Muscle of back (tissue), 13 donors: Measurements from ENCODE around the gene RHEX. TPM values are rescaled to one million over a fixed set of nuclear protein-coding genes. Genes with fewer than 3 reads are reported as not detected.
"Not testable (repeated sequence)": the region's sequence is repeated elsewhere in the genome, so short reads cannot be mapped to it uniquely, and the experiment has no call there.

ENCODE experiments used
- DNase-seq, 3 donors: peaks; one replicate each; pipeline versions ENCODE4 v3.0.0 to v3.0.0-alpha.2; 2013
- long read RNA-seq, 9 donors: transcript quantifications; one replicate each; lab custom pipeline, GENCODE V29; 2026
- polyA plus RNA-seq, 10 donors: library from polyadenylated mRNA; unstranded; fragments of 120-200 nt; gene quantifications; one replicate each; pipeline ENCODE4 v1.2.1, GENCODE V29; 2013; ENCODE audit not compliant: insufficient read length in 10 of 10

The RHEX gene, protein sequence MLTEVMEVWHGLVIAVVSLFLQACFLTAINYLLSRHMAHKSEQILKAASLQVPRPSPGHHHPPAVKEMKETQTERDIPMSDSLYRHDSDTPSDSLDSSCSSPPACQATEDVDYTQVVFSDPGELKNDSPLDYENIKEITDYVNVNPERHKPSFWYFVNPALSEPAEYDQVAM
- 1 to 10 TPM in 3 of 10 donors, under 1 TPM in 7; 0.22 to 1.3 (median 0.75) TPM for polyA plus RNA-seq
- long read RNA-seq, donor 1 = 0 reads
- long read RNA-seq, donor 2 = 0 reads
- long read RNA-seq, donor 3 = 0 reads
- long read RNA-seq, donor 4 = 0 reads
- long read RNA-seq, donor 5 = 0 reads
- long read RNA-seq, donor 6 = 0 reads
- long read RNA-seq, donor 7 = 0 reads
- long read RNA-seq, donor 8 = 0 reads
- long read RNA-seq, donor 9 = 0 reads

DNA sequence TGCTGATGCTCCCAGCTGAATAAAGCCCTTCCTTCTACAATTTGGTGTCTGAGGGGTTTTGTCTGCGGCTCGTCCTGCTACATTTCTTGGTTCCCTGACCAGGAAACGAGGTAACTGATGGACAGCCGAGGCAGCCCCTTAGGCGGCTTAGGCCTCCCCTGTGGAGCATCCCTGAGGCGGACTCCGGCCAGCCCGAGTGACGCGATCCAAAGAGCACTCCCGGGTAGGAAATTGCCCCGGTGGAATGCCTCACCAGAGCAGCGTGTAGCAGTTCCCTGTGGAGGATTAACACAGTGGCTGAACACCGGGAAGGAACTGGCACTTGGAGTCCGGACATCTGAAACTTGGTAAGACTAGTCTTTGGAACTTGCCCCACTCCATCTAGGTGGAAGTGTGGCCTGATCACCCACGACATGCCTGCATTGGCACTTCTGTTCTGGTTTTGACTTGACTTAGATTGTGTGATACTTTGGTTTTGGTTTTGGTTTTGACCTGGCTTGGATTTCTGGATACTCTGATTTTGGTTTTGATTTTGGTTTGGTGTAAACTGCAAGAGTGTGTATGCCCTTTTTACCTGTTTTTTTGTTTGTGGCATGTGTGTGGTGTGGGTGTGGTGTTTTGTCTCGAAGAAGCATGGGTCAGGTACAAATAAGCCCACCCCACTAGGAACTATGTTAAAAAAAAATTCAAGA is at the start of gene RHEX:
RHEX (plus strand) TSS at position 255 of the 692 bp plus-strand sequence. CDS start 44,656 bp downstream, outside the sequence.
- DNase-seq = not testable (repeated sequence)

DNA sequence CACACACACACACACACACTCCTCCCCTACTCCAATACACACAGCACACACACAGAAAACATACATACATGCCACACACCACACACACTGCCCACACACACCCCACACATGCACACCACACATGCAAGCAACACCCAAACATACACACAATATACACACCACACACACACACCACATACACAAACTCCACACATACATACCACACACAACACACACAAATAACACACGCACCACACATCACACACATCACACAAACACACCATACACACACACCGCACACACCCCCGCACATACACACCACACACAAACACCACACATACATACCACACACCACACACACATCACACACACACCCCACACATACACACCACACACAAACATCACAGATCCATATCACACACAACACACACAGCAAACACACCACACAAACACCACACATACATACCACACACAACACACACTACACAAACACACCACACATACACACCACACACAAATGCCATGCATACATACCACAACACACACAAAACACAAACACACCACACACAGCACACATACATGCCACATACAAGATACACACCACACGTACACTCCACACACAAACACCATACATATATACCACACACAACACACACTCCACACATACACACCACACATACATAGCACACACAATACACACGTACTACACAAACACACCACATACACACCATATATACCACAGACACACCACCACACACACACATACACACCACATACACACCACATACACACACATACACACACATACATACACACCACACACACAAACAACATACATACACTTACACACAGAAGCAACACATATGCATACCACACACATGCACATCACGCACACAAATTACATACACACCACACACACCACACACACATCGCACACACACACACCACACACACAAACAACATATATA is 48.8 kb upstream of the RHEX start:
- DNase-seq = no peak

DNA sequence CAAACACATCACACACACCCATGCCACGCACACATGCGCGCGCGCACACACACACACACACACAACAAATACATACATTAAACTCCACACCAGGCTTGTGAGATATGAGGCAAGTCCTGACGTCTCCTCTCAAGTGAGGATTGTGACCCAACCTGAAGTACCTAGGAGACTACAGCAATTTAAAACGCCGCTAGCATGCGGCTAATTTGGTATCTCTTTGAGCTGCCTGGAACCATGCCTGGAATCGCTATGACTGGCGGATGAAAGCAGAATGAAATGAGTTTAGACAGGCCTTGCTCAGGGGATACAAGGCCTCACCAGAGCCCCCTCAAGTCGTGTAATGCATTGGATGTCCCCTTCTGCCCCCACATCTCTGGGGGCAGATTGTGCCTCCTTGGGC is 48.1 kb upstream of the RHEX start:
- DNase-seq = peak in 1 of 3 donors; percentile 64

DNA sequence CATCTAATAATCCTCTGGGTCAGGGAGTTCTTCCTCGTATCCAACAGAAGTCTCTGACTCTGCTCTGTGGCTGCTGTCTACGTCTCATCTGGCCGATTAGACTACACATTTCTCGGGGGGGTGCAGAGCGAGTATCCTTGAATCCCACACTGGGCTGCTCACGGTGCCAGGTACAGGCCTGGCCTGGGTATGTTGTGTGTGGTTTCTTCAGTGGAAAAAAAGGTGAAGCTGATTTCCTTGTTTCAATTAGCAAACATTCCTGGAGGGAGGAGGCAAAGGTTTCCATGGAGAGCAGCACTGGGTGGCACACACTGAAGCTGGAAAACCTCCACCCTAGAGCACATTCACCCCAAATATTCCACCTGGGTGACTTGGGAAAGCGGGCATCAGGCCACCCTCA is 47.7 kb upstream of the RHEX start:
- DNase-seq = no peak

DNA sequence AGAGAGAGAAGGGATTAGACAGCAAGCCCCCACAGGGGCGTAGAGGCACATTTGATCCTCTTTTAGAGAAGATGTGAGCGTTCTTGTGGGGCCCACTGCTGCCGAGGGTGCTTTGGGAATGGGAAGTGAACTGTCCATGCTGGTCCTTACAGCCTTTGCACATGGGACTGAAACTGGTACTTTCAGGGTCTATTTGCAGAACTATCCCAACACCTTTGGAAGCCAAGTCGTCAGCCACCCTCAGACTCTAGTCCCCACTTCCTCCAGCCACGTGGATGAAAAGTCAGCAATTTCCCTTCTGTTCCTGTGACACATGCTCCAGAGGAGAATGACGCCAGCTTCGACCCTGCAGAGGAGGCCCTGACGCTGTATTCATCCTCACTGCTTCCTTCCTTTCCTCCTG is 47.2 kb upstream of the RHEX start:
- DNase-seq = peak in 1 of 3 donors; percentile 37

DNA sequence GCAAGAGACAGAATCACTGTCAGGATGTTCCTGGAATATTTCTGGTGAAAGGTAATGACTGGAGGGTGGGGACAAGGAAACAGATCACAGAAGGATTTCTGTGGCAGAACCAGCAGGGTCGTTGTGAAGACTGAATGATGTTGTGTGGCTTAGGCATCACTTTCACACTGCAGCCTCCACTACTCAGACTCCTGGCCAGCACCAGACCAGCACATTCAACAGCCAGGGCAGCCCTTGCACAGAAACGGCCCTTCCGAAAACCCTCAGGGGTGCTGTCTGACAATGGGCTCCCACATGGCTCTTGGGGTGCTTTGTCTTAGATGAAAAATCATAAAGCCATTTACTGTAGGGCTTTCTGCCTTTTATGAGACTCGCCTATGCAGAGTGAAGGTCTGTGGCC is 46.0 kb upstream of the RHEX start:
- no peak for DNase-seq

DNA sequence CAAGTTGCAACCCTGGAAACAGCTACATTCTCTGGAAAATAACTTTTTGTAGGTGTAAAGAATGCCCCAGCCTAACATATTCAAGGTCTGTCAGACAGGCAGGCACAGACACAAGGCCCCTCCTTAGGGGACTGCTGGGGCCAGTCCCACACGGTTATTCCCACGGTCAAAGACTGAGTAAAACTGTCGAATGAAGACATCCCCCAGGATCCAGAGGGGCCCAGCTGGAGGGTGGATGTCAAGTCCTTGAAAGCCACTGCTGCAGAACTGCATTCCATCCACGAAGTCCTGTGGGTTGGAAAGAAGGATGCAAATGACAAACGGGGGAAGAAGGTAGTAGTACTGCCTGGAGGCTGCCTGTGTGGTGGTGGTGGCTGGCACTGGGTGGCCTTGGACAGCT is 42.9 kb upstream of the RHEX start:
- no peak for DNase-seq

DNA sequence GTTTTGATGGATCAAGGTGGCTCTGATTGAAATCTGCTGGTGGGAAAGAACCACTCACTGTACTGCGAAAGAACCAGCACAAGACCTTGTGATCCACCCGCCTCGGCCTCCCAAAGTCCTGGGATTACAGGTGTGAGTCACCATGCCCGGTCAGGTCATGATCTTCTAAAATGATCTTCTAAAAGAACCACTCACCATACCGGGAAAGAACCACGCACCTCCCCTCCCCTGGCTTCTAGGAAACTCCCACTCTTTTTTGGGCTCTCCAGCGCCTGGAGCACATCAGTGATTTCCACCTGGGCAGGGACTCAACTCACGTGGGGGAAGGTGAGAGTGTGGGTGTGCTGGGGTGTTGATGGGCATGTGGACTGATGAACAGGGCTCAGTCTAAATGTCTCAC is 41.9 kb upstream of the RHEX start:
- DNase-seq = no peak

DNA sequence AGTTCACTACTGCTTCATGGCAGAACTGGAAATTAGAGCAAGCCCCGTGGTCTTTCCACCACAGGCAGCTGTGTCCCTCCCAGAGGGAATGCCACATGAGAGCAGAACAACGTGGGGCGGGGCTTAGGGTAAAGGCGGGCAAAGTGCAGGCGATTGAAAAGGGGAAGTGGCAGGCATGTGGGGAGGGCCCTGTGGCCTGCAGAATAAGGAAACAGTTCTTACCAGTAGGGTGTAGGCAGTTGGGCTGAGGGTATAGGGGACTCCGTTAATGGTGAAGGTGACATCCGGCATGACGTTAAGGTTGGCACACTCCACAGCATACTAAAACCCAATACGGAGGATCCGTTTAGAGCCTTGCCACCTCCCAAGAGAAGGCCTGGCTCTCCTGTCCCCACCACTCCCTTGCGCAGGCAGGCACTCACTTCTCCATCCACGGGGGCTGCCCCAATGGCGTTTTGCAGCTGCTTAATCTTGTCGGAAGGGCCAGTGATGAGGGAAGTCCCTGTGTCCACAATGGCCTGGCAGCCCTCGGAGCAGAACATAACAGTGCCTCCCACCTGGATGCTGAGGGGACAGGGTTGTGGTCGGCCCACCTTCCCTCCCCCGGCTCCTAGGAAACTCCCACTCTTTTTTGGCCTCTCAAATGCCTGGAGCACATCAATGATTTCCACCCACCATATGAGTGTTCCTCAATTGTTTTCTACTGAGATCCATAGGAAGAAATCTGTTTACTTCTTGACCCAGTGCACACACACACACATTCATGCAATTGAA is 40.7 kb upstream of the RHEX start:
- DNase-seq = peak in 1 of 3 donors; percentile 75

DNA sequence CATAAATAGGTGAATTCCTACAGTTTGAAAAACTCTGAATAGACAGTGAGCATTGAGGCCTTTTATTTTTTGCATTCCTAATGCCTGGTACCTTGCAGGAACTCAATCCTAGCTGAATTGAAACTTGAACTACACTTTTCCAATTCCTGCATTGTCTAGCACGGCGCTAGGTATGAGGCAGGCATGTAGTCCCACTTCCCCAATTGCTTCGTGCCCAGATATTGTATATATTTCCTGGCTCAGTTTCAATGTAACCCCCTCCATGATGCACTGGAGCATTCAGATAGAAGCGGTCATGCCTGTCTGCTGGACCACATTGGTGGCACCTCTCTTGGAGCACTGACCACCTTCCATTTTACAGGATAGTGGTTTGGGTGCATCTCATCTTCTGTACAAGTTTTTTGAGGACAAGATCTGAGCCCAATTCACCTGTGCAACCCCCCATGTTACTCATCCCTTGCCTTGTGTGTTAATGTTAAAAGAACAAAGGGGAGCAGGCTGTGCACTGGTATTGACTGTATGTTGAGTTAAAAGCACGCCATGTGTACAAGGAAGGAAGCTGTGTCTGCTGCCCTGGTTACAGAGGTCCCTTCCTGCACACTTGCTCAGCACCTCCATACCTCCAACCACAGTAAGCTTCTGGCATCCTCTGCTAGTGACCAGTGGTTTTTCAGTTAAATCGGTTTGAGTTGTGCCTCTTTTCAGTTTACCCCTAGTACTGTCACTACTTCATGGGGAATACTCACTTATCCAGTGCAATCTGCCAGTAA is 39.8 kb upstream of the RHEX start:
- DNase-seq = no peak

DNA sequence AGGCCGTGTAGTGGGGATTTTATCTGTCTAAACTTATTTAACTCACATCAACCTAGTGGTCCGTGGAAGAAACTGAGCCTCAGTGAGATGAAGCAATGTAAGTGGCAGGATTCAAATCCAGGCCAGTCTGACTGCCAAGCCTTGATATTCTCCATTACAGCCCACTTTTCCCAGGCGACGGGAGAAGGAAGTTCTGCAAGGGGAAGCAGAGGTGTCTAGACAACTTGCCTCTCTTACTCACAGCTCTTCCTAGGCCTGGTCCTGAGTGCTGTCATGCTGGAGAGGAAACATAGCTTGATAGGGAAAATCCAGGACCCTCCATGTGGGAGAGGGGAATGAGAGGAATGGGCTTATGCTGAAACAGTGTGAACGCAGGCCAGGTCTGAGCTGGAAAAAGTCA is 38.4 kb upstream of the RHEX start:
- DNase-seq = no peak

DNA sequence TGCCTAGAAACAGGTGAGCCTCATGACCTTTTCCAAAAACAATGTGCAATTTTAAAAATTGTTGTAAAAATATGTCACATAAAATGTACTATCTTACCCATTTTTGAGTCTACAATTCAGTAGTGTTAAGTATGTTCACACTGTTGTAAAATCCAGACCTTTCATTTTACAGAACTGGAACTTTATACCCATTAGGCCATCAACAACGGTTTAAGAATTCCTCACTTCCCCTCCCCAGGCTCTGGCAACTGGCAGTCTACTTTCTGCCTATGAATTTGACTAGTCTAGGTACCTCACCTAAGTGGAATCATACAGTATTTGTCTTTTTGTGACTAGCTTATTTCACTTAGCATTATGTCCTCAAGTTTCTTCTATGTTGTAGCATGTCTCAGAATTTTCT is 37.9 kb upstream of the RHEX start:
- no peak for DNase-seq

DNA sequence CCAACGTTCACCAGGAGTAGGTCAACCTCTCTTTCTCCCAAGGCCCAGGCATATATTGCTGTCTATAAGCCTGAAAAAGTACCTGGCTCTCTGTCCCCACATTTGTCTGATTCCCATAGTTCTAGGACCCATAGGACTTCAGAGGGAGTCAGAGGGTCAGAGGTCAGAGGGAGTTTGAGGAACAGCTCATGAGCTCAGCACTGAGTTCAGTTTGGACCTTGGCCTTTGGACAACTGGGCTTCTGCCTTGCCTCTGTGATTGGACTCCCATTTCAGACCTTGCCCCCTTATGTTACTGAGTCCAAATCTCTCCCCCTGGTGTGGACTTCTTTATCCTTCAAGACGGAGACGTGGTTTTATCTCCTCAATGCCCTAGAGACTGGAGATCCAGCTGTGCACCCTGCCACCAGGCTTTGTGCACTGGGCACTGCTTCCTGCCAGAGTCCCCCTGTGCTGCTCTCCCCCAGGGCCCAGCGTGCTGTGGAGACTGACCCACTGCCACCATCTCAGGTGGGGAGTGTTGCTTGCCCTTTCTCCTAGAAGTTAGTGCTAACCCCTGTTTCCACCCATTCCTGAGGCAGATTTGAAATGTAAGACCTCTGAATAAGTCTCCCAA is 32.5 kb upstream of the RHEX start:
- no peak for DNase-seq

DNA sequence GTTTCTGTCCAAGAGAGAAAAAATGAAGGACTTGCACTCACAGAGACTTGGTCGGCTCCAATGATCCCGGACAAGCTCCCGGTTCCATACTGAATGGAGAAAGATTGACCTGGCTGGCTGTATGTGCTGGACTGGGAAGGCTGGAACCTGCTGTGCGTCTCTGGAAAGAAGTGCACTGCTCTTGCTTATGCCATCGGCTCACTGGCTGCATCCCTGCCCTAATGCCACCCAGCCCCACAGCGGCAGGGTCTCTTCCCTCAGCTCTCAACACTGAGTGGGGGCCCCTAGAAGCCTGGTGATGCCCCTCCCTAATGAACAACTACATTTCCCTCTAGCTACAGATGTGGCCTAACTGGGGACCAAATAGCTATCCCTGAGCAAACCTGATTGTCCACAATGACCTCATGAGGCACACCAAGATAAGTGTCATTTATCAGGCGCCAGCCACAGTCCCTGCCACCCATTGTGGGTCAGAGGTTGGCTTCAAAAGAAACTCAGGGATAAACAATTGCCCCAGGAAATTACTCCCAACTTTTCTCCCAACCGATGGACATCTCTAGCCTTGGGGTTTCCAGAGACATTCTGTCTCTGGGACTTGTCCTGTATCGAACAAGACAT is 31.9 kb upstream of the RHEX start:
- DNase-seq = no peak

DNA sequence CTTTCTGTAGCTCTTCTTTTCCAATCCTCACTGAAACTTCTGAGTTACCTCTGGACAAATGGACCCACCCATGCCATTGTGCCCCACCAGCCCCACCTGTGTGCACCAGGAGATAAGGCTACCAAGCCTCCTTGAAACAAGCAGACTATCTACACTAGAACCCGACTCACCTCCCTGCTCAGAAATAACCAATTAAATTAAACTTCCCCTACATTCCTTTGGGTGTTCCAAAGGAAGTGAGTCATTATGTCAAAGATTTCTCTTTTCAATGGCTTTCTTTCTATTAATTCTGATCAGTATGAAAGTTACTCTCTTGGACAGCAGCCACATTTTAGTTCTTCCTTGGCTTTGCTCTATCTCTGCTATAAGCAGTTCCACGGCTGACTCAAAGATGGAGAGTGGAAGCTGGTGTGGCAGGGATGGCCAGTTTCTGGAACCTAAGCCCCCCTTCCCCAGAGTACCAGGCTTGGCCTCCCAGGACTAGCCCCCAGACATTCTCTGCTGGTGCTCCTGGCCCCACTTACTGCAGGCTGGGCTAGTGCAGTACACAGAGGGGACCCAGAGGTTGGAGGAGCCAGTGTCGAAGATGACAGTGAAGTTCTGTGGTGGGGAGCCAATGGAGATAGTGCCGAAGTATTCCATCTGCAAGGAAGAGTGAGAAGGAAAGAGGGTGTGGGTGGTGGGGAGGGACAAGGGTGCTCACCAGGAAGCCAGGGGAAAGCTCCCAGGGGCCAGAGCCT is 31.2 kb upstream of the RHEX start:
- DNase-seq = no peak

DNA sequence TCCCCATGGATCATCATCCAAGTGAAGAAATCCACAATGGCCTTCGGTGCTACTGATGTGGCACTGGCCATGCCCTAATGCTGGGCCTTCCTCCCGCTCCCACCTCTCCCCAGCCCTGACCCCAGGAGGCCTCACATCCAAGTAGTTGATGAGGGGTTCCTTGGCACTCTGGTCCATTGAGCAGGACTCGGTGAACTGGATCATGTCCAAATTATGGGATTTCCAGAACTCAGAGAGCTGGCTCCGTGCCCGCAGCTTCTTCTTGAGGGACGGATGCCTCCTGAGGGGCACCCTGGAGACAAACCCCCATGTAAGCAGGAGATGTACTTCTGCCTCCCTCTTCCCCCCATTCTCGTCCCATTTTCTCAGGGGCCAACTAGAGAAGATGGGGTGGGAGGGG is 30.2 kb upstream of the RHEX start:
- DNase-seq = no peak

DNA sequence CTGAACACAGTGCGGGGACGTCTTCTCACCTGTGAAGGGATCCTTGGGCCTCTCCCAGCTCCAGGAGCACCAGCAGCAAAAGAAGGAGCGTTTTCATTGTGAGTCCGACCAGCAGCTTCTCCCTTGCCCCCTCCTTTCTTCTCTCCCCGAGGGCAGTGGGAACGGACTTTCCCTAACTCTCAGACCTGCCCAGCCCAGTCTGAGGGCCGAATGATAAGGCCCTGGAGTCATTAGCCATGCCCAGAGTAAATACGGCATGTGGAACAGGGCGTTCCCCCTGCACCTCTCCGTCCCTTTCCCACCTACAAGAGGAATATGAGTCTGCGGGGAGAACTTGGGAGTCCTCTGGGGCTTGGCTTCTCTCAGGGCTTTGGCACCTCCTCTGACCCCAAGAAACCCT is 29.3 kb upstream of the RHEX start, which contains the start of gene CTSE:
CTSE (minus strand) TSS at position 201 of the 400 bp plus-strand sequence; CDS start at position 97, 104 bp downstream.
- no peak for DNase-seq

DNA sequence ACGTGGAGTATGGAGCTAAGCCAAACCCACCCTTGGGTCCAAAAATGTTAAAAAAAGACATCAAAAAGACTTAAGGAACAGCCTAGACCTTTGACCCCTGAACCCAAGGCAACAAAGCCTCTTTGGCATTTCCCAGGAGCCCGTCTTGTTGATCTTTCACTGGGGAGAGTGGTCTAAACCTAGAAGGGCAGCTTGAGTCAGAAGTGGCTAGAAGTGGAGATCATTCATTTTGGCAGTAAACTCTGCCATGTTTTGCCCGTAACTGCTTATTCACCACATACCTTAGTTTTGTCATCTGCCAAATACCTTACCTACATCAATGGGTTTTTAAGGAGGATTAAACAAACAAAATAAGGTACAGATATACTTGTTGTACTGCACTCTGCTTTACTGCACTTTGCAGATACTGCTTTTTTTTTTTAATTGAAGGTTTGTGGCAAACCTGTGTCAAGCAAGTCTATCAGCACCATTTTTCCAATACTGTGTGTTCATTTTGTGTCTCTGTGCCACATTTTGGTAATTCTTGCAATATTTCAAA is 27.6 kb upstream of the RHEX start:
- DNase-seq = no peak
